Endothelial cell of umbilical vein (primary cell): Measurements from ENCODE around the gene ARL4C.

Source experiments
- CTCF ChIP-seq, 2 donors: IDR thresholded peaks; 1 replicate in 1 of 2; 2 replicates in 1 of 2; pipeline ENCODE4 v1.5.1; 2011; ENCODE audit warnings: low read length in 2 of 2, mild to moderate bottlenecking in 2 of 2, moderate library complexity in 2 of 2, control low read depth in 1 of 2, inconsistent platforms in 1 of 2, low read depth in 1 of 2; ENCODE audit not compliant: insufficient read depth in 1 of 2; ENCODE audit errors: extremely low read depth in 1 of 2
- EZH2 ChIP-seq: IDR thresholded peaks from 2 replicates; pipeline ENCODE4 v1.6.1; 2012; ENCODE audit warnings: borderline replicate concordance, low read depth, mild to moderate bottlenecking, moderate library complexity, low read length, inconsistent platforms; ENCODE audit not compliant: severe bottlenecking
- JUN ChIP-seq: IDR thresholded peaks from 2 replicates; pipeline ENCODE4 v1.6.1; 2011; ENCODE audit warnings: borderline replicate concordance, low read depth; ENCODE audit not compliant: insufficient read length, insufficient read depth
- MYC ChIP-seq: IDR thresholded peaks from one replicate; pipeline ENCODE4 v1.6.1; 2011; ENCODE audit warnings: mild to moderate bottlenecking, low read depth, low read length
- POLR2A ChIP-seq: IDR thresholded peaks from 2 replicates; pipeline ENCODE4 v1.6.1; 2012; ENCODE audit warnings: low read depth, mild to moderate bottlenecking, control low read depth, low read length
- POLR2AphosphoS5 ChIP-seq: IDR thresholded peaks from 2 replicates; pipeline ENCODE4 v1.6.1; 2012; ENCODE audit warnings: low read depth, mild to moderate bottlenecking, control low read depth, low read length, moderate library complexity; ENCODE audit not compliant: insufficient read depth
- TF ChIP-seq, protein P1 (sequence below): IDR thresholded peaks from 2 replicates; pipeline ENCODE4 v1.6.1; 2011; ENCODE audit not compliant: insufficient read depth, insufficient read length

DNA sequence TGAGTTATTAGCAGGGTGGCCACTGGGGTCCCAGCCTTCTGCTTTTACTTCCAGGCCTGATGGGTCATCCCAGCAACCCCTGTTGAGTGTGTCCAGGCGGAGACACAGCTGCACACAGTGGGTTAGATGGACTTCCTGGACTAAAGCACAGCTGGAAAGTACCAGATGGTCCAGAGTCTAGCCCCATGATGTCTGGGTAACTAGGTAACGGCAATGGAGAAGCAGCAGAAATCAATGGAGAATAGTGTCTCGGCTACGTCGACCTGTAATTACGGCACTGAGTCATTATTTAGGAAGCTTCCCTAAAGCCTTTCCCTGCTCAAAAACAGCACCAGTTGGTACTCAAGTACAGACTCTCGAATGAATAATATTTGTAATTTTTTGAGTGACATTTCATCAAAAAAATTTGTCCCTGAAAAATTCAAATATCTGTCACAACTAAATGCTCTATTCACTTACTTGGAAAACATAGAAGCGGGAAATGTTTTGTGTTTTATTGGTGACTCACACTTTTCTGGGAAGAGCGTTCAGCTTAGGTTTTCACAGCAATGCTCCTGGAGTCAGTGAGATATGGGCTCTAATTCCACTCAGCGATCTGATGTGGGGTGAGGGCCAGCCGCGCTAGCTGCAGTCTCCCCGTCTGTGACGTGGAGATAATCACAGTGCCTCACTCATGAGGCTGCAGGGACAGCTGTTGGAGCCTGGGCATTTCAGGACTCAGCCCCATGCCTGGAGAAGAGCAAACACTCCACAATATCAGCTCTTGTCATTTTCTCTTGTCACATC is 16.2 kb upstream of the ARL4C start:
- TF ChIP-seq JUN (no peak), CTCF (IDR thresholded peaks at IDR 0.05; ENCODE audit: extremely low read depth in 1 of 2, insufficient read depth in 1 of 2, low read depth in 1 of 2, low read length in 2 of 2) (no peak), POLR2A (no peak), POLR2AphosphoS5 (no peak), MYC (no peak), EZH2 (no peak)
- TF ChIP-seq, protein P1, sequence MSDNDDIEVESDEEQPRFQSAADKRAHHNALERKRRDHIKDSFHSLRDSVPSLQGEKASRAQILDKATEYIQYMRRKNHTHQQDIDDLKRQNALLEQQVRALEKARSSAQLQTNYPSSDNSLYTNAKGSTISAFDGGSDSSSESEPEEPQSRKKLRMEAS, result no peak
